Right atrium auricular region (tissue), 2 donors: ENCODE measurements around the gene STX7. TPM values are rescaled to one million over a fixed set of nuclear protein-coding genes. Genes with fewer than 3 reads are reported as not detected.

Source experiments
- DNase-seq: peaks from one replicate; pipeline ENCODE4 v3.0.0-alpha.2; 2019; ENCODE audit warnings: low spot score
- H3K27ac ChIP-seq, 2 donors: fragments of 200-600 bp; sonication (generic); 1 replicate in 1 of 2; 2 replicates in 1 of 2; pipeline ENCODE4 v1.5.1; 2016 to 2019
- H3K27me3 ChIP-seq, 2 donors: fragments of 200-600 bp; sonication (generic); one replicate each; pipeline versions ENCODE4 v1.5.1 to v1.6.0; 2017 to 2019
- H3K36me3 ChIP-seq: fragments of 200-600 bp; sonication (generic); one replicate; pipeline ENCODE4 v1.5.1; 2016
- H3K4me1 ChIP-seq, 2 donors: fragments of 200-600 bp; sonication (generic); one replicate each; pipeline versions ENCODE4 v1.5.1 to v1.6.0; 2017 to 2019
- H3K4me3 ChIP-seq, 2 donors: fragments of 200-600 bp; sonication (generic); 1 replicate in 1 of 2; 2 replicates in 1 of 2; pipeline ENCODE4 v1.5.1; 2017 to 2019; ENCODE audit warnings: mild to moderate bottlenecking in 1 of 2, moderate library complexity in 1 of 2
- H3K9me3 ChIP-seq, 2 donors: fragments of 200-600 bp; sonication (generic); one replicate each; pipeline ENCODE4 v1.5.1; 2019
- total RNA-seq, 2 donors: library from RNA; depleted of rRNA; stranded (reverse); fragments of >200 nt; gene quantifications; one replicate each; pipeline ENCODE4 v1.1.0, GENCODE V29; 2016
- TF ChIP-seq, protein P1 (sequence below), 2 donors: fragments of 200-600 bp; sonication (generic); IDR thresholded peaks; one replicate each; pipeline ENCODE4 v1.5.1; 2019; ENCODE audit warnings: antibody characterized with exemption in 2 of 2

STX7 gene
- total RNA-seq, 2 donors from 2014 or later = 27.0 to 39.9 TPM

DNA sequence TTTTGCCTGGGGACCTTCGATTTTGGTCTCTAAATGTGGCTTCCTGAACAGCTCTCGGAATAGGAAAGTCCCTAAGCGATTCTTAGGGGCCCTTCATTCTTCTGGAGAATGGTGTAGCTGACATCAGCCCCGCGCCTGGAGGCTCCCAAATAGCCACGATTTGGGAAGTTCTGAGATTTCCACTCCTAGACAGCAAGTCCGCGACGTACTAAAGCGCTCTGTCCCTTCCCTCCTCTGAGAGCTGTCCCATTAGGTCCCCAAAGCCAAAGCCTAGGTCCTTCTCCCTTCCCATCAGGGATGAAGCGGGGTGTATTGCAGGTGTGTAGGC lies 112.4 kb downstream of the STX7 start:
- Histone ChIP-seq H3K4me1 (peaks cover 0 to 6% of the 10 kb centered on the region in 2 donors), H3K27me3 (no peaks in the 10 kb centered on the region)

DNA sequence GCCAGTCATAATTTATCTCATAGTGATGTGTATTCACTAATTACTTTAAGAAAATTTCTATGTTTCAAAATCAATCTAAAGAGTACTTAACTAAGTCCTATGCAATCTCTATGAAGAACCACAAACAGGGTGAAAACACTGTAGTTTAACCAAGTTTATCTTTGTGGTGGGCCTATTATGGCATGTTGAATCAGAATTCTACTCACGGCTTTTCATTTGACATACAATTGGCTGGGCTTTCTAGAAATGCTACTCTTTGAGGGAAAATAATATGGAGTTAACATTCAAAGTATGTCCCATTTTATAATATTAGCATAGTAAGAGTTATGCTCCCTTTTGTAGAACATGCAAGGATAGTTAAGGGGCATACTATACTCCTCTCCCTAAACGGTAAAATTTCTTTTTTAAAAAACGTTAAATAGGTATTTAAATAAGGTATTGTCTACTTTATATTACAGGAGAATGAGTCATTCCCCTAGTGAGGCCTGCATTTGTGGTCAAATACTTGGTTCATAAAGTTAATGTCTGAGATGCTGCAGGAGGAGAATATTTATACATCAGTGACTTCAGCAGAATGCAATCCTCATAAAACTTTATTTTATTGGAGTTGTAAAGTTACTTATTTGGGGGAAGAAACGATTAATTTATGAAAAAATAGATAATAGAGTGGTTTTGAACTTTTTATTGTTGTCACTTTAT lies 113.4 kb downstream of the STX7 start:
- Histone ChIP-seq H3K36me3 (no peaks in the 10 kb centered on the region), H3K27ac (no peak overlapping the region), H3K9me3 (peaks cover 0 to 14% of the 10 kb centered on the region in 2 donors), H3K4me3 (no peak overlapping the region), H3K27me3 (no peaks in the 10 kb centered on the region), H3K4me1 (peaks cover 0 to 6% of the 10 kb centered on the region in 2 donors)
- DNase-seq = no peak
- TF ChIP-seq, protein P1, sequence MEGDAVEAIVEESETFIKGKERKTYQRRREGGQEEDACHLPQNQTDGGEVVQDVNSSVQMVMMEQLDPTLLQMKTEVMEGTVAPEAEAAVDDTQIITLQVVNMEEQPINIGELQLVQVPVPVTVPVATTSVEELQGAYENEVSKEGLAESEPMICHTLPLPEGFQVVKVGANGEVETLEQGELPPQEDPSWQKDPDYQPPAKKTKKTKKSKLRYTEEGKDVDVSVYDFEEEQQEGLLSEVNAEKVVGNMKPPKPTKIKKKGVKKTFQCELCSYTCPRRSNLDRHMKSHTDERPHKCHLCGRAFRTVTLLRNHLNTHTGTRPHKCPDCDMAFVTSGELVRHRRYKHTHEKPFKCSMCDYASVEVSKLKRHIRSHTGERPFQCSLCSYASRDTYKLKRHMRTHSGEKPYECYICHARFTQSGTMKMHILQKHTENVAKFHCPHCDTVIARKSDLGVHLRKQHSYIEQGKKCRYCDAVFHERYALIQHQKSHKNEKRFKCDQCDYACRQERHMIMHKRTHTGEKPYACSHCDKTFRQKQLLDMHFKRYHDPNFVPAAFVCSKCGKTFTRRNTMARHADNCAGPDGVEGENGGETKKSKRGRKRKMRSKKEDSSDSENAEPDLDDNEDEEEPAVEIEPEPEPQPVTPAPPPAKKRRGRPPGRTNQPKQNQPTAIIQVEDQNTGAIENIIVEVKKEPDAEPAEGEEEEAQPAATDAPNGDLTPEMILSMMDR (IDR thresholded peaks at IDR 0.05) = no peak

More for the DNA sequence above, 112.4 kb downstream of the STX7 start:
- no peak for DNase-seq
- no peaks in the 10 kb centered on the region for H3K36me3 ChIP-seq
- TF ChIP-seq, protein P1 (IDR thresholded peaks at IDR 0.05) = no peak
- H3K9me3 ChIP-seq = peaks cover 0 to 4% of the 10 kb centered on the region in 2 donors
- H3K4me3 ChIP-seq = peak overlapping the region; percentile 75 to 78
- peak overlapping the region; percentile 62 to 77 for H3K27ac ChIP-seq

Other genes with a start within 250 kb of the STX7 start
- gene MOXD1, start 111.6 kb downstream of the STX7 start, total RNA-seq = 1 to 10 TPM; 2.5 to 9.3 TPM
- gene TAAR9, start 25.2 kb upstream of the STX7 start, total RNA-seq = not detected
- gene TAAR8, start 39.6 kb upstream of the STX7 start, total RNA-seq = not detected
- not detected for gene TAAR6, start 57.2 kb upstream of the STX7 start, total RNA-seq
- not detected for gene TAAR5, start 76.6 kb upstream of the STX7 start, total RNA-seq
- not detected for gene TAAR2, start 111.2 kb upstream of the STX7 start, total RNA-seq
- gene TAAR1, start 146.1 kb upstream of the STX7 start, total RNA-seq = not detected
- 1 to 10 TPM in 1 of 2 donors, under 1 TPM in 1; 0.19 to 1.1 TPM for gene VNN1, start 200.9 kb upstream of the STX7 start, total RNA-seq
- gene VNN2, start 244.8 kb upstream of the STX7 start, total RNA-seq = 1 to 10 TPM; 3.8 to 5.8 TPM